HL-60 (cell line): Measurements from ENCODE around the gene DCHS1.

ENCODE experiments used
- DNase-seq, 2 experiments: peaks; one replicate each; pipeline ENCODE4 v3.0.0-alpha.2; 2010 to 2020; ENCODE audit warnings: low read depth in 1 of 2, low spot score in 1 of 2
- H3K27ac ChIP-seq: fragments of 250-450 bp; sonication (Bioruptor Pico); replicated peaks from 2 replicates; pipeline ENCODE4 v1.5.1; 2020; ENCODE audit warnings: mild to moderate bottlenecking, moderate library complexity
- H3K27me3 ChIP-seq: fragments of 250-450 bp; sonication (Bioruptor Pico); 2 replicates; pipeline ENCODE4 v1.5.1; 2021; ENCODE audit warnings: mild to moderate bottlenecking, moderate library complexity; ENCODE audit not compliant: insufficient read depth, poor library complexity, severe bottlenecking
- H3K4me3 ChIP-seq: replicated peaks from 2 replicates; pipeline ENCODE4 v1.5.1; 2011; ENCODE audit warnings: mild to moderate bottlenecking, control low read depth, low read length; ENCODE audit not compliant: insufficient read depth
- GABPA ChIP-seq: IDR thresholded peaks from 2 replicates; pipeline ENCODE4 v1.6.1; 2012; ENCODE audit warnings: low read depth
- POLR2AphosphoS5 ChIP-seq: IDR thresholded peaks from 2 replicates; pipeline ENCODE4 v1.6.1; 2012; ENCODE audit warnings: low read depth
- SPI1 ChIP-seq: IDR thresholded peaks from 2 replicates; pipeline ENCODE4 v1.6.1; 2012; ENCODE audit warnings: low read depth, mild to moderate bottlenecking, borderline replicate concordance
- TF ChIP-seq, protein P1 (sequence below): IDR thresholded peaks from 2 replicates; pipeline ENCODE4 v1.6.1; 2012; ENCODE audit warnings: low read depth; ENCODE audit not compliant: insufficient replicate concordance
- TF ChIP-seq, protein P2 (sequence below): IDR thresholded peaks from one replicate; pipeline ENCODE4 v1.5.1; 2011; ENCODE audit warnings: low read length, control low read depth, inconsistent platforms; ENCODE audit not compliant: insufficient read depth

DCHS1 gene

DNA sequence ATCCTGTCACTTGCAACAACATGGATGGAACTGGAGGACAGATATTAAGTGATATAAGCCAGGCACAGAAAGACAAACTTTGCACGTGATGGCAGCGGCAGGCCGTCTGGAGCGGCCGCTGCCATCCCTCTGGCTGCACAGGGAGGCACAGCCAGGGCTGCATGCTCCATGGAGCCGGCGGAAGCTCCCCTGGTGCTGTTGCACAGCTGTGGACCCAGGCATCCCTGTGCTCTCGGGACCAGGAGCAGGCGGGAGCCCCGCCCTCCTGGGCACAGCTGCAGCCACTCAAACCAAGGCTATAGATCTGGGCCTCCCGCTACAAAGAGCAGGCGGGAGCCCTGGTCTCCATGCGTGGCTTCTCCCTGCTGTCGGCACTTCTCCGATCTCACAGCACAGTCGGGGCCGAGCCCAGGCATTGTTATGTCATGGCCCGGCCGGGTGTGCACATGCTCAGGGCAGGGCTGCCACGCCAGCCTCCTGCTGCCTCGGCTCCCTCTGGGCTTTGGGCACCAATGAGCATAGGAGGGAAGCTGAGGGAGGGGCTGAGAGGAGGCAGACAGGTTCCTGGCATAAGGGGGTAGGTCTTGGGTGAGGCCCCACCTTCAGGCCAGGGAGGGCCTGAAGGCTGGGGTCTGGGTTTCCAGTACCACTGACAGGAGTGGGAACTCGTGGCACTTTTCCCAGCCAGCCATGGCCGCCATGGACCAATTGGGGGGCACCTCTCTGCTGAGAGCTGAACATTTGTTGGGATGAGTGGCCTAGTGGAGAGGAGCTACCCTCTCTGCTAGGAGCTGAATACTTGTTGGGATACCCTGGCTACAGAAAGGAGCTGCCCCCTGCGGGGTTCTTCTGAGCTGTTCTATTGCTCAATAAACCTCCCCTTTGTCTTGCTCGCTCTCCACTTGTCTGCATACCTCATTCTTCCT is 68.9 kb downstream of the DCHS1 start:
- no peak overlapping the region for H3K4me3 ChIP-seq

DNA sequence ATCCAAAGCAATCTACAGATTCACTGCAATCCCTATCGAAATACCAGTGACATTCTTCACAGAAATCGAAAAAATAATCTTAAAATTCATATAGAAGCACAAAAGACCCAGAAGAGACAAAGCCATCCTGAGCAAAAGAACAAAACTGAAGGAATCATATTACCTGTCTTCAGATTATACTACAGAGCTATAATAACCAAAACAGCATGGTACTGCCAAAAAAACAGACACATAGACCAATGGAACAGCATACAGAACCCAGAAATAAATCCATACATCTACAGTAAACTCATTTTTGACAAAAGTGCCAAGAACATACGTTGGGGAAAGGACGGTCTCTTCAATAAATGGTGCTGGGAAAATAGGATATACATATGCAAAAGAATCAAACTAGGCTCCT is 71.1 kb downstream of the DCHS1 start:
- H3K27ac ChIP-seq: no peak overlapping the region
- H3K27me3 ChIP-seq: no peaks in the 10 kb centered on the region
- H3K4me3 ChIP-seq: no peak overlapping the region
- TF ChIP-seq POLR2AphosphoS5 (no peak), SPI1 (no peak), GABPA (no peak)
- TF ChIP-seq, protein P1, sequence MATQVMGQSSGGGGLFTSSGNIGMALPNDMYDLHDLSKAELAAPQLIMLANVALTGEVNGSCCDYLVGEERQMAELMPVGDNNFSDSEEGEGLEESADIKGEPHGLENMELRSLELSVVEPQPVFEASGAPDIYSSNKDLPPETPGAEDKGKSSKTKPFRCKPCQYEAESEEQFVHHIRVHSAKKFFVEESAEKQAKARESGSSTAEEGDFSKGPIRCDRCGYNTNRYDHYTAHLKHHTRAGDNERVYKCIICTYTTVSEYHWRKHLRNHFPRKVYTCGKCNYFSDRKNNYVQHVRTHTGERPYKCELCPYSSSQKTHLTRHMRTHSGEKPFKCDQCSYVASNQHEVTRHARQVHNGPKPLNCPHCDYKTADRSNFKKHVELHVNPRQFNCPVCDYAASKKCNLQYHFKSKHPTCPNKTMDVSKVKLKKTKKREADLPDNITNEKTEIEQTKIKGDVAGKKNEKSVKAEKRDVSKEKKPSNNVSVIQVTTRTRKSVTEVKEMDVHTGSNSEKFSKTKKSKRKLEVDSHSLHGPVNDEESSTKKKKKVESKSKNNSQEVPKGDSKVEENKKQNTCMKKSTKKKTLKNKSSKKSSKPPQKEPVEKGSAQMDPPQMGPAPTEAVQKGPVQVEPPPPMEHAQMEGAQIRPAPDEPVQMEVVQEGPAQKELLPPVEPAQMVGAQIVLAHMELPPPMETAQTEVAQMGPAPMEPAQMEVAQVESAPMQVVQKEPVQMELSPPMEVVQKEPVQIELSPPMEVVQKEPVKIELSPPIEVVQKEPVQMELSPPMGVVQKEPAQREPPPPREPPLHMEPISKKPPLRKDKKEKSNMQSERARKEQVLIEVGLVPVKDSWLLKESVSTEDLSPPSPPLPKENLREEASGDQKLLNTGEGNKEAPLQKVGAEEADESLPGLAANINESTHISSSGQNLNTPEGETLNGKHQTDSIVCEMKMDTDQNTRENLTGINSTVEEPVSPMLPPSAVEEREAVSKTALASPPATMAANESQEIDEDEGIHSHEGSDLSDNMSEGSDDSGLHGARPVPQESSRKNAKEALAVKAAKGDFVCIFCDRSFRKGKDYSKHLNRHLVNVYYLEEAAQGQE: no peak
- no peak for DNase-seq

More for the DNA sequence above, 68.9 kb downstream of the DCHS1 start:
- no peak for TF ChIP-seq GABPA
- no peaks in the 10 kb centered on the region for H3K27me3 ChIP-seq
- no peak for DNase-seq
- no peak overlapping the region for H3K27ac ChIP-seq

DNA sequence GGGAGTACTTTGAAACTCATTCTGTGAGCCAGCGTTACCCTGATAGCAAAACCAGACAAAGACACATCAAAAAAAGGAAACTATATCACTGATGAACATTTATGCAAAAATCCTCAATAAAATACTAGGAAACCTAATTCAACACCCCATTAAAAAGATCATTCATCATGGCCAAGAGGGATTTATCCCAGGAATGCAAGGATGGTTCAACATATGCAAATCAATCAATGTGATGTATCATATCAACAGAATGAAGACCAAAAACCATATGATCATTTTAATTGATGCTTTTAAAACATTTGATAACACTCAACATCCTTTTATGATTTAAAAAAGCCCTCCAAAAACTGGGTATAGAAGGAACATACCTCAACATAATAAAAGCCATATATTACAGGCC is 72.0 kb downstream of the DCHS1 start:
- Histone ChIP-seq H3K27me3 (no peaks in the 10 kb centered on the region), H3K27ac (no peak overlapping the region), H3K4me3 (no peak overlapping the region)
- DNase-seq: no peak
- no peak for TF ChIP-seq POLR2AphosphoS5
- TF ChIP-seq SPI1: no peak
- TF ChIP-seq, protein P2, sequence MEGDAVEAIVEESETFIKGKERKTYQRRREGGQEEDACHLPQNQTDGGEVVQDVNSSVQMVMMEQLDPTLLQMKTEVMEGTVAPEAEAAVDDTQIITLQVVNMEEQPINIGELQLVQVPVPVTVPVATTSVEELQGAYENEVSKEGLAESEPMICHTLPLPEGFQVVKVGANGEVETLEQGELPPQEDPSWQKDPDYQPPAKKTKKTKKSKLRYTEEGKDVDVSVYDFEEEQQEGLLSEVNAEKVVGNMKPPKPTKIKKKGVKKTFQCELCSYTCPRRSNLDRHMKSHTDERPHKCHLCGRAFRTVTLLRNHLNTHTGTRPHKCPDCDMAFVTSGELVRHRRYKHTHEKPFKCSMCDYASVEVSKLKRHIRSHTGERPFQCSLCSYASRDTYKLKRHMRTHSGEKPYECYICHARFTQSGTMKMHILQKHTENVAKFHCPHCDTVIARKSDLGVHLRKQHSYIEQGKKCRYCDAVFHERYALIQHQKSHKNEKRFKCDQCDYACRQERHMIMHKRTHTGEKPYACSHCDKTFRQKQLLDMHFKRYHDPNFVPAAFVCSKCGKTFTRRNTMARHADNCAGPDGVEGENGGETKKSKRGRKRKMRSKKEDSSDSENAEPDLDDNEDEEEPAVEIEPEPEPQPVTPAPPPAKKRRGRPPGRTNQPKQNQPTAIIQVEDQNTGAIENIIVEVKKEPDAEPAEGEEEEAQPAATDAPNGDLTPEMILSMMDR: no peak
- TF ChIP-seq GABPA: no peak
- TF ChIP-seq, protein P1: no peak

DNA sequence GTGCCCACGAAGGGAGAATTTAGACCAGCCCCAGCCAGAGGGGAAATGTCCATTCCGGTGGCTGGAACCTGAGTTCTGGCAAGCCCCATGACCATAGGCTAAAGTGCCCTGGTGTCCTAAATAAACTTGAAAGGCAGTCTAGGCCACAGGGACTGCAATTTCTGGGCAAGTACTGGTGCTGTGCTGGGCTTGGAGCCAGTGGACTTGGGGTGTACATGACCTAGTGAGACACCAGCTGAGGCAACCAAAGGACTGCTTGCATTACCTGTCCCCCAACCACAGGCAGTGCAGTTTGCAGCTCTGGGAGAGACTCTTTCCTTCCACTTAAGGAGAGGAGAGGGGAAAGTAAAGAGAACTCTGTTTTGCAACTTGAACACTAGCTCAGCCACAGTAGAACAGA is 75.9 kb downstream of the DCHS1 start:
- no peak for DNase-seq
- no peaks in the 10 kb centered on the region for H3K27me3 ChIP-seq
- TF ChIP-seq SPI1 (no peak), POLR2AphosphoS5 (no peak)
- H3K27ac ChIP-seq: no peak overlapping the region
- no peak overlapping the region for H3K4me3 ChIP-seq

DNA sequence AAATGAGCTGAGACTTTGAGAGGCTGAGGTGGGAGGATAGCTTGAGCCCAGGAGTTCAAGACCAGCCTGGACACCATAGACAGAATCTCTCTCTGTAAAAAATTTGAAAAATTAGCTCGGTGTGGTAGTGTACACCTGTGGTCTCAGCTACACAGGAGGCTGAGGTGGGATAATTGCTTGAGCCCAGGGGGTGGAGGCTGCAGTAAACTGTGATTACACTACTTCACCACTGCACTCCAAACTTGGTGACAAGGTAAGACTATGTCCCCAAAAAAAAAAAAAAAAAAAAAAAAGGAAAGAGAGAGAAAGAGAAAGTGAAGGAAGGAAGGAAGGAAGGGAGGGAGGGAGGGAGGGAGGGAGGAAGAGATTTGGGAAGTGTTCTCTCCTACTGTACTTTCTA is 77.5 kb downstream of the DCHS1 start:
- DNase-seq: no peak
- H3K4me3 ChIP-seq: no peak overlapping the region
- no peaks in the 10 kb centered on the region for H3K27me3 ChIP-seq
- no peak for TF ChIP-seq GABPA
- TF ChIP-seq, protein P2: no peak
- no peak for TF ChIP-seq POLR2AphosphoS5
- TF ChIP-seq, protein P1: no peak
- TF ChIP-seq SPI1: no peak
- H3K27ac ChIP-seq: no peak overlapping the region
